Middle frontal gyrus (tissue), 1 donor: Measurements from ENCODE around the gene RPL27.
"Not testable (repeated sequence)": the region's sequence is repeated elsewhere in the genome, so short reads cannot be mapped to it uniquely, and the experiment has no call there.

Experiments
- DNase-seq: peaks from one replicate; pipeline ENCODE4 v3.0.0-alpha.2; 2015; ENCODE audit warnings: low spot score; ENCODE audit errors: extremely low spot score

RPL27 gene

DNA sequence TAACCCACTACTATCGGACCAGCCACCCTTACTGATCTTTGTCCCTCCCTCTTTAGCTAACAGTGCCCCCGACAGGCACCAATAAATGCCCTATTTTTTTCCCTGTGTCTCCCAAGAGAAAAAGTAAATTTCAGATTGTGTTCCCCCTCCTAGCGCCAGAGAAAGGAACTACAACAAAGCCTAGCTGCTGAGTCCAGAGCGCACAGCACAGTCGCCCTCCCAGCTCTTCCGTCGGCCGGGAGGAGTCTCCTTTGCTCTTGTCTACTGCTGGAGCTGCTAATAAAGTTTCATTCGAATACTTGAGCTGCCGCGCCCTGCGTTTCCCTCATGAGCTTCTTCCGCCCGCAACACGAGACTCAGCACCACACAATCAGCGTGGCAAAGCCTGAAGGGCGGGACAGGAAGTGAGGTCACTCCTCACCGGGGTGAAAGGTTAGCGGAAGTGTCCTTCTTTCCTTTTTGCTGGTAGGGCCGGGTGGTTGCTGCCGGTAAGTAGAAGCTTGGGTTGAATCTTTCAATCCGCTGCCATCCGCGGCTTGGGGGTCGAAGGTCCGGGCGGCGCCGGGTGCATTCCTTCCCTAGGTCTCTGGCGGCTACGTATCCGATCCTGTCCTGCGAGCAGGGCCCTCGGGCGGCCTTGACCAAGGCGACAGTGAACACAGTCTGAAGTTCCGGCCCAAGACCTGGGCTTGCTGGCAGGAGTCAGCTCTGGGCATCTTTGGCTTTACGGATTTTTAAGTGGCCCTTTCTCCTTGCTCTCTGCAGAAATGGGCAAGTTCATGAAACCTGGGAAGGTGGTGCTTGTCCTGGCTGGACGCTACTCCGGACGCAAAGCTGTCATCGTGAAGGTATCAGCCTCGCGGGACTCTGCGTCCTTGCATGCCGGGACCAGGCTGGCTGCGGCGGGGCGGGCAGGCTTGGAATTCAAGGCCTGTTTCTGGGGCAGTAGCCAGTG is at the start of gene RPL27:
Gene RPL27, plus strand, starts transcription at position 436 of the 955 bp plus-strand sequence. Its CDS starts 332 bp downstream, at position 768.
- peak; percentile 100 for DNase-seq

DNA sequence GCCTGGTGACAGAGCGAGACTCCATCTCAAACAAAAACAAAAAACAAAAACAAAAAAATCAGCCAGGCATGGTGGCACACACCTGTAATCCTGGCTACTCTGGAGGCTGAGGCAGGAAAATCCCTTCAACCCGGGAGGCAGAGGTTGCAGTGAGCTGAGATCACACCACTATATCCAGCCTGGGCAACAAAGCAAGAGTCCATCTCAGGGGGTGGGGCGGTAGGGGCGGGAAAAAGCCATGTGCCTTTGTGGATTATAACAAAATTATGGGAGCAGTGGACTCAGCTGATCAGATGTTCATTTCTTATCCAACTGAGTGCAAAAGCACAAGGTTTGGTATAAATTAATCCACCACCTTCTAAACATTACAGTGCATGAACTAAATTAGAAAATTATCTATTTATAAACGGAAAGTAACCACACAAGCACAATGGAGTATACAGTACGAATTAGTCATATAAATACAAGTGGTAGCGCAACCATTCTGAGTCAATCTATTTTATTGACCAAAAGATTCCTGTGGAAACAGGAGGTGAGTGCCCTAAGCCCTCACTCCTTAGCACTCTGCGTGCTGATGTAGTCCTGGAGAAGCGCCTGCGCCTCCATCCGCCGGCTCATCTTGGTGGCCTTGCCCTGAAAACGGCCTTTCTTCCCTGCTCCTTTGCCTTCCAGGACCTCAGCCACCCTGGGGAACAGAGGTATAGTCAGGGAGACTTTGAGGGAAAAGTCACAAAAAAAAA is 48.0 kb upstream of the RPL27 start:
- no peak for DNase-seq

DNA sequence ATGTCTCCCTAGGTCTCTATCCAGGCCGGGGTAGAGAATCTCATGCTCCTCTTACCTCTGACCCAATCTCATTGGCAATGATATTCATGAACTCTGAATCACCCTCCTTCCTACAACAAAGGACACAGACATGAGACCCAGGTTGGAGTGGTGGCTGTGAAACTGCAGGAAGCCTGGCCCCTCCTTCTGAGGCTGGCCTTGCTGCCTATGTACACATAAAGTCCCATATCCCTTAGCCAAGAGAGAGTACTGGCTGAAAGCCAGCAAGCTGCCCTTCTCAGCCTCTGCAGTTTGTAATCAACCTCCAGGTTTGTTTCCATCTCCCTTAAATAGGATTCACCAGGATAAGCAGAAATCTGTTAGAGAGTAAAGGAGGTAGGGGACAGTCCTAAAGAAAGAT is 44.5 kb upstream of the RPL27 start:
- DNase-seq: no peak

DNA sequence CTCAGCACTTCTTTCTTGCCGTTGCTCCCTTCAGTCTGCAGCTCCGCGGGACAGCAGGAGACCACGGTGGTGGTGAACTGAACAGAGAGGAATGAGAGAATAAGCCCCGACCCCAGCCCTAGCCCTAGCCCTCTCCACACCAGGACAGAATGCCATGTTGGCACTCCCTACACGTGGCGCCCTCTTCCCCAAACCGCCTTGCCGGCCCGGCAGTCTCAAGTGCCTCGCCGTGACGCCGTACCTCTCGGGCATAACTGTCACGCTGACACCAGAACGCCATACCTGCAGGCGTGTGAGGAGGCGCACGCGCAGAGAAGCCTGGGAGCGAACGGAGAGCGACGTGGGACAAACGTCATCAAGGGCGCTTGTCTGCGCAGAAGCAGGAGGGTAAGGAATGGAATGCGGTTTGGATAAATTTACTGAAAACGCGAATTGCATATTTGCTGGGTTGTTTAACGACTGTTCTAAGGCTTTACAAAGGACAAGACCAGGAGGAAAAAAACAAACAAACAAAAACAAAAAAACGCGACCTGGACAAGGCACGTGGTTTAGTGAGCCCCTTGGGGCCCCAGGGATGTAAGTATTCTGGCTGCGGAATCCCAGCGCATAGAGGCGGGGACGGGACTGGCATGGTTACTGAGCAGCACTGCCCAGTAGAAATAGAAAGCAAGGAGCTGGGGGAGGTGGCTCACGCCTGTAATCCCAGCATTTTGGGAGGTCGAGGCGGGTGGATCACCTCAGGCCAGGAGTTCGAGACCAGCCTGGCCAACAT is 33.9 kb upstream of the RPL27 start, which contains the start of gene AARSD1:
Gene AARSD1, minus strand, starts transcription at position 294 of the 772 bp plus-strand sequence. Its CDS starts 14 bp downstream, at position 280.
- DNase-seq: peak; percentile 92

DNA sequence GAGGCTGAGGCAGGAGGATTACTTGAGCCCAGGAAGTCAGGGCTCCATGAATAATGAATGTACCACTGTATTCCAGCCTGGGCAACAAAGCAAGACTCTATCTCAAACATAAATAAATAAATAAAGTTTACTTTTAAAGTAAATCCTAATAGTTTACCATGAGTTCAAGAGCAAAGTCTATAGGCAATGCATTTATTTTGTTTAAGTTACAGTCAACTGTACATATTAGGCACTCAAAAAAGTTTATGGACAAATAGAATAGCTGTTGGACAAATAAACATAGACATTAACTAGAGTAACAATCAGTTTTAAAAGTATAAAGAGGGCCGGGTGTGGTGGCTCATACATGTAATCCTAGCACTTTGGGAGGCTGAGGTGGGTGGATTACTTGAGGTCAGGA is 30.3 kb upstream of the RPL27 start:
- DNase-seq: no peak

DNA sequence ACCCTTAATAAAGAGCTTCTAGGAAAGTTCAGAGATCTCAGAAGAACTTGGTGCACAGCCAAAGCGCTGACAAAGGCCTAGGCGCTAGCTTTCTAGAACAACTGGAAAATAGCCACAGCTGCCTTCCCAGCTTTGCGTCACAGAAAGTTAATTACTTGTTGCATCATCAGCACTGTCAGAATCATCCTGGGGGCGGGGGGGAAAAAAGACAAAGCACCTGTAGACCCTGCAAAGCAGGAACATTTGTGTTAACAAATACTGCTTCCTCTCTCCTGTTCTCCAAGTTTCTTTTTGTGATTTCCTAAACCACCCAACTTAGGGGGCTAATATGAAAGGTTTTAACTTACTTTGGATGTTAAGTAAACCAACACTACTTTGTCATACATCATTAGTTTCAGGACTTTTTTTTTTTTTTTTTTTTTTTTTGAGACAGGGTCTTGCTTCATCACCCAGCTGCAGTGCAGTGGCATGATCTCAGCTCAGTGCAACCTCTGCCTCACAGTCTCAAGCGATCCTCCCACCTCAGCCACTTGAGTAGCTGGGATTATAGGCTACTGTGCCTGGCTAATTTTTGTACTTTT is 29.1 kb upstream of the RPL27 start:
- DNase-seq: no peak

DNA sequence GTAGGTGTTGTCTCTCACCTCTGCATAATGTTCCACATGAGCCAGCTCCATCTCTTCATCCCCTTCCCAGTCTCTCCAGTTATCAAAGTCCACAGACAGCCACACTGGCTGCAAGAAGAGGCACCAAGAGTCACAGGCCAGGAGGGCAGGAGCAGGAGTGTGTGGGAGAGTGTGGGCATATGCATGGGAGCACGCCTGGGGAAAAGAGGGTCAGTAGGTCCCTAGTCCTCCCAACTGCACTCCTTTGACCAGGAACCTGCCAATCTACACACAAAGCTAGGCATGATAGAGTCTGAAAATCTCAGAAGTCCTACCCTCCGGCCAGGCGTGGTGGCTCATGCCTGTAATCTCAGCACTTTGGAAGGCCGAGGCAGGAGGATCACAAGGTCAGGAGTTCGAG is 26.6 kb upstream of the RPL27 start:
- no peak for DNase-seq

DNA sequence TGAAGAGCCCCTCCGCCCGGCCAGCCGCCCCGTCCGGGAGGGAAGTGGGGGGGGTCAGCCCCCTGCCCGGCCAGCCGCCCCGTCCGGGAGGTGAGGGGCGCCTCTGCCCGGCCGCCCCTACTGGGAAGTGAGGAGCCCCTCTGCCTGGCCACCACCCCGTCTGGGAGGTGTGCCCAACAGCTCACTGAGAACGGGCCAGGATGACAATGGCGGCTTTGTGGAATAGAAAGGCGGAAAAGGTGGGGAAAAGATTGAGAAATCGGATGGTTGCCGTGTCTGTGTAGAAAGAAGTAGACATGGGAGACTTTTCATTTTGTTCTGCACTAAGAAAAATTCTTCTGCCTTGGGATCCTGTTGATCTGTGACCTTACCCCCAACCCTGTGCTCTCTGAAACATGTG is 24.9 kb upstream of the RPL27 start:
- not testable (repeated sequence) for DNase-seq

DNA sequence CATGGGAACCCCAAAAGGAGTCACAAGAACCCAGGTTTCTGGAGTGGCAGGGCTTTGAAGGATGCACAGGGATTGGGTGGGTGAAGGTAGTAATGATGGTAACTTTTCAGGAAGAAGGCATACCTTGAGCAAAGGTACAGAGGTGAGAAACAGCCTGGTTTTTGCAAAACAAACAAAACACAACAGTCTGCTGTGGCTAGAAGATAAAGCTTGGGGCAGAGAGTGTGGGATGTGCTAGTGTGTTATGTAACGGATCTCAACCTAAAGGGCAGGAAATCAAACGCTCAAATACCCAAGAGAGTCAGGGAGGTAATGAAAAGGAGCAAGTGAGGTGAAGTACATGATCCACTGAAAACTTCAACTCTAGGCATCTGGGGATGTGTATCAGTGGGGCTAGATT is 23.0 kb upstream of the RPL27 start:
- no peak for DNase-seq

DNA sequence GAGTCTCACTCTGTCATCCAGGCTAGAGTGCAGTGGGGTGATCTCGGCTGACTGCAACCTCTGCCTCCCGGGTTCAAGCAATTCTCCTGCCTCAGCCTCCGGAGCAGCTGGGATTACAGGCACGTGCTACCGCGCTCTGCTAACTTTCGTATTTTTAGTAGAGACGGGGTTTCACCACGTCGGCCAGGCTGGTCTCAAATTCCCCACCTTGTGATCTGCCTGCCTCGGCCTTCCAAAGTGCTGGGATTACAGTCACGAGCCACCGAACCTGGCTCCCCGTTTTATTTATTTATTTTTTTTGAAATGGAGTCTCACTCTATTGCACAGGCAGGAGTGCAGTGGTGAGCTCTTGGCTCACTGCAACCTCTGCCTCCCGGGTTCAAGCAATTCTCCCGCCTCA is 22.5 kb upstream of the RPL27 start:
- not testable (repeated sequence) for DNase-seq

DNA sequence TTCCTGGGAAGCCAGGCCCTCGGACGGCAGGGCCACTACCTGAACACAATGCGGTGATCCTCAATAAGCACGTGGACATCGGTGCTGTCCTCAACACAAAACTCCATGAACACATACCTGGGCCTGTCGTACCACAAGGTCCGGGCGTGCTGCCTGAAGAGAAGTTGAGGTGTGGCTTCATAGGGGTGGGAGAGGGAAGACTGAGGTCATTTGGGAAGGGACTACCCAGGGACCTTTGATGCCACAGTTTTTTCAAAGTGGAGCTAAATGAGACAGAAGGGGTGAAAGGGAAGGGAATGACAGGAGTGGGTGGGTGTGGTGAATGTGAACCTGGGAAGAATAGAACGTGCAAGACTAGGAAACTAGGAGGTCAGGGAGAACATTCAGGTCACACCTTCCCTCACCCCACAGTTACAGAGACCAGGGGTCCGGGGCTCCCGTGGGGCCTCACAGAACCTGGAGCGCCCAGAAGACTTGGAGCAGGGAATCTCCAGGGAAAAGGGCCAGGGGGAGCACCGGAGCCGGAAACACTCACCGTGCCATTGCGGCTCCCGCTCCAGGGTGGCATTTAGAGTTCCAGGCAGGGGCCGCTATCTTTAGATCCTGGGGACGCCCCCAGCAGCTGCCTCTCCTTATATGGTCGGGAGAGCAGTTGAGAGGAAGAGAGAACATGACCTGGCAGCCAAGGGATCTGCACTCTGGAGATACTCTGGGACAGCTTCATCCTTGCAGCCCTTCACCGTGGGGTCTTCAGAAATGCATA is 18.5 kb upstream of the RPL27 start, which contains the start of gene PTGES3L:
Gene PTGES3L, minus strand, starts transcription at position 570 of the 763 bp plus-strand sequence. Its CDS starts 27 bp downstream, at position 543.
- DNase-seq: no peak

DNA sequence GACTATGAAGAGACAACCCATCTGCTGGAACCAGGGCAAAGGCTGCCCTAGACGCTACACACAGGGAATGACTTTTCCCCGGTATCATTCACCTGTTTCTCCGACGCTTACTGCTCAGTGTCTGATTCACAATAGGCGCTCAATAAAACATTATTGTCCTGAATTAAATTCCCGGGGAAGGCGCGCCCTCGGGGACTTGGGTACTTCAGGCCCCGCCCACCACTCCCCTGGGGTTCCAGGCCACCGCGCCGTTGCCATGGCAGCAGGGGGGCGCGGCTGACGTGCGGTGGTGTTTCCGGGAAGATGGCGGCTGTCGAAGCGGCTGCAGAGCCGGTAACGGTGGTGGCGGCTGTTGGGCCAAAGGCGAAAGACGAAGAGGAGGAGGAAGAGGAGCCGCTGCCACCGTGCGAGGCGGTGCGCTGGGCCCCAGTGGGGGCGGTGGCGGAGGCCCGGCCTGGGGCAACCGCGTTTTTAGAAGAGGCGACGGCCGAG is 17.9 kb upstream of the RPL27 start, which contains the start of gene RUNDC1:
Gene RUNDC1, plus strand, starts transcription at position 292 of the 492 bp plus-strand sequence. Its CDS starts 12 bp downstream, at position 304.
- DNase-seq: peak; percentile 84

DNA sequence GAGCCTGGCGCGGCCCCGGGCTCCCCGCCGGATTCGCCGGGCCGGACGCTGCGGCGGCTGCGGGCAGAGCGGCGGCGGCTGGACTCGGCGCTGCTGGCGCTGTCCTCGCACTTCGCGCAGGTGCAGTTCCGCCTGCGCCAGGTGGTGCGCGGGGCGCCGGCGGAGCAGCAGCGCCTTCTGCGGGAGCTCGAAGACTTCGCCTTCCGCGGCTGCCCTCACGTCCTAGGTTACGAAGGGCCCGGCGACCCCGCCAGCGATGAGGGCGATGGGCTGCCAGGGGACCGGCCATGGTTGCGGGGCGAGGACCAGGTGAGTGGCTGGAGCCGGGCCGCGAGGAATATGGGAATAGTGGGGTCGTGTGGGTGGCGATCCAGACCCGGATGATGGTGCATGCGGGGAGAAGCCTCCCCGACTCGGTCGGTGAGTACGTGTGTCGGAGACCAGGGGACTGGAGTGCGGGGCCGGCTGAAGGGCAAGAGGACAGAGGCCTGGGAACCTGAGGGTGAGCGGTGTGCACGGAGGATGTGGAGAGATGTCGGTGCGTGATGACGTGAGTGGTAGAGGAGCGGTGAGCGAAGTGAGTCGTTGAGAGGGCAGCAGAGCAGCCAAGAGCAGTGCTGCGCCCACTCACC is 17.3 kb upstream of the RPL27 start:
- no peak for DNase-seq

DNA sequence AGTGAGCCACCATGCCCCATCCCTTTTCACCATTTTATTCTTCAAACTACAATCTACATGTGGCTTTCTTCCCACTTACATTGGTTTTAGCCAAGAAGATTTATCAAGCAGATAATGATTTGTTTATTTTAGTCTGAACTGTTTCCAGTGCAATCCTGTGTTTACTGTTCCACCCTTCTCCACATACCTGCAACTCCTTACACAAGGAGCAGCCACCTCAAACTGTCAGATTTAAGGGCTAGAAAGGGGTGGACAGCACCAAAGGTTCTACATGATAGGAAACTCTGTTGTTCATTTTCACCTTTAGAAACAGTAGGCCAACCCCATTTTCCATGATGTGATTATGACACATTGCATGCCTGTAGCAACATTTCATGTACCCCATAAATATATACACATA is 16.0 kb upstream of the RPL27 start:
- no peak for DNase-seq

DNA sequence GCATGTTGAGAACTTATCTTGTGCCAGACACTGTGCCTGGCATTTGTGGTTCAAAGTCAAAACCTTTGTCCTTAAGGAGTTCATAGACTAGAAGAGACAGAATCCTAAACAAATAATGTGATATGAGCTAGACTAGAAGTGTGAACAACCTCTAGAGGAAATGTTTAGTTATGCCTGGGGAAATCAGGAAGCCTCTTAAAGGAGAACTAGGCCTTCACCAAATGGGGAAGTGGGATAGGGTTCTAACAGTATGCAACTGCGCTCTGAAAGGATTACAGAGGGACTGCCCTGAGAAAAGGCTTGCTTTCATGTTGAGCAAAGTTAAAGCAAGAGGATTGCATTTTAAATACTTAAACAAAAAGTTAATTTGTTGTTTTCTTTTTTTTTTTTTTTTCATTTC is 13.0 kb upstream of the RPL27 start:
- no peak for DNase-seq

DNA sequence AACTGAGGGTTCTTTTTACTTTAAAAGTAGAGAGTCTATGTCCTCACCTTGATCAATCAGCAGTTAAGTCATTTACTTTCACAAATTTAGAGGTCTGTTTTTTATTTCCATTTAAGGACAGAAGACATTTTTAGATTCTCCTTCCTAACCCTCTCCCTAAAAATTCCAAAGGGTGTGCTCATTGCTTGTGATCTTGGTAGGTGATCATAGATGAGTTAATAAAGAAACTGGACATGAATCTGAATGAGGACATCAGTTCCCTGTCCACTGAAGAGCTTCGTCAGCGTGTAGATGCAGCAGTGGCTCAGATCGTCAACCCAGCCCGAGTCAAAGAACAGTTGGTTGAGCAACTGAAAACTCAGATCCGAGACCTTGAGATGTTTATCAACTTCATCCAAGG is 9.1 kb upstream of the RPL27 start:
- DNase-seq: no peak

DNA sequence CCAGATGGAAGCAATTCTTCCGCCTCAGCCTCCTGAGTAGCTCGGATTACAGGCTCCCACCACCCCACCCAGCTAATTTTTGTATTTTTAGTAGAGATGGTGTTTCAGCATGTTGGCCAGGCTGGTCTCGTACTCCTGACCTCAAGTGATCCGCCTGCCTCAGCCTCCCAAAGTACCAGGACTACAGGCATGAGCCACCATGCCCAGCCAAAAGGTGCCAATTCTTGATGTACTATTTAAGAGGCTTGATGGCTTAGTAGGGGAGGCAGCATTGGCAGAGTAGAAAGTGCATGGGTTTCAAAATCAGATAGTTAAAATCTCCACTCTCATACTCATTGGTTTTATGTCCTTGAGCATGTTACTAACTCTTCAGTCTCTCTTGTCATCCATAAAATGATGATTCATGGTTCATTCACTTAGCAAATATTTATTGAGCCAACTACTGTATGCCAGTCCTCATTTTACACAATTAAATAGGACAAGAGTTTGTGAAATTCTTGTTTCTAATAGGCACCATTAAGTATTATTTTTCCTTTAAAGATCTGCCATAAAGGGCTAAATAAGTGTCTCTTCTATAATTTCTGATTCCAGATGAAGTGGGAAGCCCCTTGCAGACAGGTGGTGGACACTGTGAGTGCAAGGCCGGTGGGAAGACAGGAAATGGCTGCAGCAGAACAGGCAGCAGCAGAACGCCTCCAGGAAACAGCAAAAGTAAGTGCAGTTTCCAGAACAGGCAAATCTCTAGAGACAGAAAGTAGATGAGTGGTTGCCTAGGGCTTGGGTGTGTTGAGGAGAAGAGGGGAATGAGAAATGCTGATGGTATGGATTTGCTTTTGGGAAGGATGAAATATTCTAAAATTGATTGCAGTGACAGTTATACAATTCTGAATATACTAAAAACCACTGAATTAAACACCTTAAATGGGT is 8.2 kb upstream of the RPL27 start:
- no peak for DNase-seq

DNA sequence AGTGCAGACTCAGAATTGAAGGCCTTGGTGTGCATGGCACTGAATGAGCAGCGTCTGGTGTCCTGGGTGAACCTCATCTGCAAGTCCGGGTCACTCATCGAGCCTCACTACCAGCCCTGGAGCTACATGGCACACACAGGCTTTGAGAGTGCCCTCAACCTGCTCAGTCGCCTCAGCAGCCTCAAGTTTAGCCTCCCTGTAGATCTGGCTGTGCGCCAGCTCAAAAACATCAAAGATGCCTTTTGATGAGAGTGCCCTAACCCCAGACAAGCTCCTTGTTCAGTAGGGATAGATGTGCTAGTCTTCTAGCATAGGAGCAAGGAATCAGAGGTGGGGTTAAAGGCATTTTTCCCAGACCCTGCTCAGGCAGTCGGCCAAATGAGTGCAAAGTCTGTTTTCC is 6.7 kb upstream of the RPL27 start:
- no peak for DNase-seq
